Left lobe of liver (tissue), 2 donors: ENCODE results near the gene AOPEP. TPM values are rescaled to one million over a fixed set of nuclear protein-coding genes. Genes with fewer than 3 reads are reported as not detected.
"Not testable (repeated sequence)": the region's sequence is repeated elsewhere in the genome, so short reads cannot be mapped to it uniquely, and the experiment has no call there.

Source experiments
- ATAC-seq: fragments of 200-7000 bp; cut with Tn5 transposase; one replicate; pipeline ENCODE4 v1.9.1; 2020; ENCODE audit warnings: mild to moderate bottlenecking, moderate library complexity
- DNase-seq: peaks from one replicate; pipeline ENCODE4 v3.0.0-alpha.2; 2020; ENCODE audit warnings: low spot score
- total RNA-seq: library from RNA; stranded (reverse); gene quantifications from one replicate; pipeline ENCODE4 v1.2.1, GENCODE V29; 2021
- donor health status: DM: no; HTN: no; CAD: no; lungs with moderate emphysema.
- donor health status: DM: no; HTN: yes; CAD: no.

The AOPEP gene
- total RNA-seq, 1 donor from 2014 or later, result 75.5 TPM

DNA sequence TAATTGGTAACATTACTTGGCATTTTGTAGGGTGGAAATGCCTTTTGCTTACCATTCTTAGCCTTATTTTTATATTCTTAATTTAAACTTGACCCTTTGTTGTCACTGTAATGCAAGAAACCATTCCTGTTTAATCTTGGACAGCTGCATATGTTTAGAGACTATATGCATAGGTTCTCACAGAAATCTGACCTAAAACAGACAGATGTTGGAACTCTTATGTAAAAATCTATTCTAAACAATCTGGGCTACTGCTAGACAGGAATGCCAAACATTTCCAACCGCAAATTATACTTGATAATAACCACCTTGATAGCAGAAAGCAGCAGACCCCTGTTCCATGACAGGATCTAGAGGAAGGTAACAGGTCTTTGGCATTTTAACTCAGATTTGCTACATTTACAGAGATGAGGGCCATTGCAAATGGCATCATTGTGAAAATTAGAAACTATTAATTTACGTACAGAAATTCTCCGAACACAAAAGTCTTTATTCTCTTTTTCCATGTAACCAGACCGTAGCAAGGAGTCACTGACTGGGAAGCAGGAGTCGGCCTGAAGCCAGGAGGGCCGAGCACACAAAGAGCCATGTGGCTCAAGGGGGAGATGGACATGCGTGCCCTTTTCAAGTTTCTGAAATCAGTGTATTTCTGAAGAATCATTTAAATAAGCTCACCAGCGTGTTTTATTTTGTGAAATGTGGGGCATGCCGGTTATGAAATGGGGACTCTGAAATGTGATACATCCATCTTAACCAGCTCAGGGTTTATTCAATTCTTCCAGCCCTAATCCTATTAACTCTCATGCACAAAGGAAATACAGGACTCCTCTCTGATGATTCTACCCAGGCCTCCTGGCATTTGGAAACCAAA, 139.3 kb downstream of the AOPEP start:
- no peak for ATAC-seq
- no peak for DNase-seq

DNA sequence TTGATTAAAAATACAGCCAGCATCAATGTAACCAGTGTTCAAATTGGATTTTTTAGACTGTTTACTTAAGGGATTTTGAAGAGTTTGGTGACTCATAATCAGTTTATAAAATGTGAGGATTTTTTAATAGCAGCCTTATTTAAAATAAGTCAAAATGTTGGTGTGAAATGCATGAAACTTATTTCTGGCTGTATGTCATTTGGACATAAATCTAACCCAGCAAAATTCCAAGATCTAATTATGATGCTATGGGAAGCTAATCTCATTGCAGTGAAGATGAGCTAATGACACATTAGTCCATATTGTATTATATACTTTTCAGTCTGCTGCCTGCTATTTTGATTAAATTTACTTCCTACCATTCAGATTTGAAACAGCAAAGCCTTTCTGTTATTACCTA, 140.3 kb downstream of the AOPEP start:
- no peak for DNase-seq
- no peak for ATAC-seq

DNA sequence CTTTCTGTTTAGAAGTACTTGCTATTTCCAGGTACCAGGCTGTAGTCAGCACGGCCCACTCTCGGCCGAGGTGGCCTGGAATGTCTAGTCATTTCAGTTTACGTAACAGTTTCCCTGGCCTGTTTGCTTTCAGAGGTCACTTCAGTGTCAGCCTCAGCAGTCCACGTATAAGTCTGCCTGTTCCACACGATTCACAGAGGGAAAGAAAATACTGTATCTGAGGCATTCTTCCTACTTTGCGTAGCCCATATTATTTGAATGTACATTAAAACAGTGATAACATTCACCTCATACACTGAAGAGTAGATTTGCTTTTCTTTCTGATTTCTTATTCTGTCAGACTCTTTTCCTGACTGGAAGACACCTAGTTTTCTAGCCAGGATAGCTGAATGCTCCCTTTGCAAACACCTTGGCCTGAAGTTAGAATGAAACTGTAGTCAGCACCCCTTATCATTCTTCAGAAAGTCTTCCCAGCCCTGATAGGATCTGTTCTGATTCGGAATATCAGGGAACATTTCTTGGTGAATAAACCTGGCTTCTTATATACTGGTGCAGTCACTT, 140.9 kb downstream of the AOPEP start:
- peak; percentile 99 for ATAC-seq
- DNase-seq, result peak; percentile 84

DNA sequence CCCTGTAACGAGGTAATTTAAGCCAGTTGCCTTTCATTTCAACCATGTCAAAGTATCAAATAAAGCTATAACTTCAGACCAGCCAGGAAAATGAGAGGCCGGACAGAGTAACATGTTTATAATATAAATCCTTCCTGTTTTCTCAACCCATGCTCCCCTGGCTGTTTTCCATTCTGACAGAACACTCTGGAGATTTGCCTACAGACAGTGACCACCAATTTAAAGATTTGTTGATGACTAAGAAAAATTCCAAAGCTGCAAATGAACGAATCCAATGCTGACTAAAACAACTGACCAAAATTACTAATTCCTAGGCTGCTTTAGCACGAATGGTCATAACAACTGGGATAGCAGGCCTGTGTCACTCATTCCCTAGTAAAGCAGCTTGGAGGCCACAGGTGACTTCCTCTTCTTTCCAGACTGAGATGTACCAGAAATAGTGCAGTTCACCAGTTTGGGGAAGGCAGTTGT, 141.4 kb downstream of the AOPEP start:
- ATAC-seq (no peak), DNase-seq (no peak)

DNA sequence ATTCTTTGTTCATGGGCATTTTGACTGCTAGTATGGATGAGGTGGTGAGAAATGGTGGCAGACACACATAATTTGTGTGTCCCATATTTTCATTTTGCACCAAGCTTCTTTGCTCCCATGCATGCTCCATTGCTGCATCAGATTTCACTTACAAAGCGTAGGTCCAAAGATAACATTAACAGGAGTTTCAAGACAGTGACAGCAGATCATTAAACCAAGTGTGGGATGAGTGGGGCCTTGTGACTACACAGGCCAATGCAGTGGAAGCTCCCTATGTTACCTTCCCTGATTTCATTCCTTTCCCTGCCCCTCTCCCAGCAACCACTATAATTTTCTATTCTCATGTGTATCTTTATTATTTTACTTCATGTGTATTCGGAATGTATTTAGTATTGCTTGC, 142.0 kb downstream of the AOPEP start:
- no peak for DNase-seq
- no peak for ATAC-seq

DNA sequence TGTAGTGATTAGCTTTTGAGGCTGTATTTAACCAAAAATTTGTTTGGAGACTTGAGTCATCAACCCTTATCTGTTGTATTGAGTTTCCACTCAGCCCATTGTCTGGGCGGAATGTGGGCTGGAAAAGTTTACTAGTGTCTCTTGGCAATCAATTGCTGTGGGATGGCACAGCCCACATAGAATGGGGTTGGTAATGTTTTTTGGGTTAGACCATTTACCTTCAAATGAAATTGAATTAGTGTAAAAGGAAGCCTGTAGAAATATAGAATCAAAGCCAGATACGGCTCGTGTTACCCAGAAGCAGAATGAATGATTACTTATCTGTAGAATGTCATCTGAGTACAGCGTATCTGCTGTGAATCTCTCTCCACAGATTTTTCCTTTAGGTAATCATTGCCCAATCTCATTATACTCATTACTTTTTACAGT, 142.9 kb downstream of the AOPEP start:
- DNase-seq, result no peak
- no peak for ATAC-seq

DNA sequence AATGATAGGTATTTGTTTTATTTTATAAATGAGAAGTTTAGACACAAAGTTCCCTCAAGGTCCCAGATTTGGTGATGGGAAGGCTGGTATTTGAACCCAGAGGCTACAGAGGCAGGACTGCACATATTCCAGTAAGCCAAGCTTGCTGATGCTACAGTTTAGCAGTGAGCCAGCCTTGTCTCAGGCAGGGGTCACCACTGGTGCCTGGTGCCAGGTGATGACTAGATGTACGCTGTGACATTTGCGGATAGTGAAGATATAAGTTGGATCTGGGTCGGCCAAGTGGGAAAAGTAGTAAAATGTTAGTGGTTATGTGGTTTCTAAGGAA, 143.9 kb downstream of the AOPEP start:
- ATAC-seq (no peak), DNase-seq (no peak)

DNA sequence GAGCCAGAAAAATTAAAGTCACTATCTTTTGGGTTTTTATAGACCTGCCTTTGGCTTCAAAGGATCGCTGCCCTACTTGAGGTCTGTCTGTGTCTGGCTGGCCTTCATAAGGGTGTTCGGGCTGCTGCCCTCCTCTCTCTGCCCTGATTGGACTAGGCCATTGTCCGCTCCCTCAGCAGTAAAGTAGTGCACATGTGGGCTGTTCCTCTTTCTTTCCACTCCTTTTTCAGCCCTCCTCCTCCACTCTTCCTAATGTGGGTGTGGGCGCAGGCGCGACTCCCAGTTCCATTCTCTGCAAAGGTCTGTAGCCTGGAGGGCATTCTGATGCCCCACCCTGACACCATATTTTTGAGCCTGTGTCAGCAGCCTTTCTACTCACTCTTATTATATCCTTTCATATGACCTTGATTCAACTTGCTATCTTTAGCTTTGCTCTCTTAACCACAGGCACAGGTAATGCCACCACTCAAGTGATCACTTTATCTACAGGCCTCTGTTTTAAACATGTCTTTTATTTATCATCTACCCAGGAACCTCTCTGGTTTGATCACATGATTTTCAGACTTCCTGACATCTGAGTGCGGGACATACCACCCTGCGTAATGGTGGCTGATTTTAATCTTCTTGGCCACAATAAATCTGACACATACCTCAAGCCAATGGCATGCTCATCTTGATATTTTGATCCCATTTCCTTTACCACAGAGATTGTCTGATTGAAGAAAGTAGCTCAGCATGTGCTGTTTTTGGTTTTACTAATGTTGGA, 144.5 kb downstream of the AOPEP start:
- no peak for ATAC-seq
- DNase-seq, result no peak

DNA sequence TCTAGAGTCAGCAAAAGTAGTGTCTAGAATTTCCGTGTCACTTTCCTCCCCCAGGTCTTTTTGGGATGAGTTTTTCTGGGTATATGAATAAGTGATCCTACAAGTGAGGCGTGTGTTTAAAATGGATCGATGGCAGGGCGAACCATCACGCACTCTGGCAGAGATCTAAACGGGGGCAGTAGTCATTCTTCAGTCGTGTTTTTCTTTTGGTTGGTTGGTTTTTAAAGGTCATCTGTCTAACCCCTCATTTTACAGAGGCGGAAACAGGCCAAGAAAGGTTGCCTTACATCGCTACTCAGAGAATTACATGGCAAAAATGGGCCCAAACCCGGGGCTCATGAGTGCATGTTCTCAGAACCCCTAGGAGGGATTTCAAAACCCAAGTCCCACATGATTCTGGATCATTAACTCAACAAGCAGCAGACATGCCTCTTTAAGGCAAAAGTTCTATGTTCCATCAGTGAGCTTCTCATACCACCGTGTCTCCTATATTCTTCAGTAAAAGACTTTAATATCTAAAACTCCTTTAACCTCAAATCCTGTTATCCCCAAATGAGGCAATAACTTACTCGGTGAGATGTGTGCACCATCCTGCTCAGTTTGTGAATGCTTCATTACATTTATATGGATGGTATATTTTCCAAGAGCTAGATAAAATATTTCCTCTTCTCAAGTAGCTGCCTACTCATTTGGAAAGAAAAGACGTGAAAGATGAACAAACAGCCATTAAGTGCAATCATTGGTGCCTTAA, 145.8 kb downstream of the AOPEP start:
- ATAC-seq (no peak), DNase-seq (no peak)

DNA sequence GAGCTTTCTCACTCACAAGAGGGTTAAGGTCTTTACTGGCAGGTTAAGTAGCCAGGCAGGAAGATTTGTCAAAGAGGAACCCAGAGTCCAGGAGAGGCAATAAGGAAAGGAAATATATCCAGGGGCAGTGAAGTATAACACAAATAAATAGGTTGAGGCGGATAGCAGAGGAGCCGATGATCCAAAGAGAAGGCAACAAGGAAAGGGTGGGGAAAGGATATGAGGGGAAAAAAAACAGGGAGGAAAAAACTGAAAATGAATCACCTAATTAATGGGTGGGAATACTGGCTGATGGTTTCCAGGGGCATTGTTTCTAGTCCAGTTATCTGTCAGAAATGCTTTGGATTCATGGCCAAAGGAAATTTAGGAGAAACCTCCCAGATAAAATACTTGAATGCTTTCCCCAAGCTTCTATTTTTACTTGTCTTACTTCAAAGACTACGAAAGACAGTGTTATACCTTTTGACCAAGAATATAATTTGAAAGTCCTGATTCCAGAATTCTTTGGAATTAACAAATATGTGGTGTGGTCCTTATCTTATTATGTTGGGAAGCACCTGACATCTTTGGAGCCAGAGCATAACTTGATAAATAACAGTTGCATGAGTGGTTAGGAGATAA, 146.5 kb downstream of the AOPEP start:
- ATAC-seq, result no peak
- DNase-seq, result no peak

DNA sequence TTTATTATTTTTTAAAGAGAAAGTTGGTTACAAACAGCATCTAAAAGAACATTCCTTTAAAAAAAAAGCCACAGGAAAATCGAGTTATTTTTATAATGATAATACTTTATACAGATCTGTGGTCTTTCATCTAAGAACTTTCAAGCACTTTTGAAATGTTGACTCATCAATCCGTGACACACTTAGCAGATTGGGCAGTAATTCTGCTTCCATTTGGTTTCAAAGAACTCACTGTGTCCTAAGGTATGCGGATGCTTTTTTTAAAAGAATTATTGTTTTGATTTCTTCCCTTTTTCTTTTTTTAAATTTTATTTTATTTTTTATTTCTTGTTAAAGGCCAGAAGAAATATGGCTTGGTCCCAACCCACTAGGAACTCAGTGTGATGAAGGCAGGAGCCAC, 147.8 kb downstream of the AOPEP start:
- no peak for ATAC-seq
- DNase-seq, result no peak

DNA sequence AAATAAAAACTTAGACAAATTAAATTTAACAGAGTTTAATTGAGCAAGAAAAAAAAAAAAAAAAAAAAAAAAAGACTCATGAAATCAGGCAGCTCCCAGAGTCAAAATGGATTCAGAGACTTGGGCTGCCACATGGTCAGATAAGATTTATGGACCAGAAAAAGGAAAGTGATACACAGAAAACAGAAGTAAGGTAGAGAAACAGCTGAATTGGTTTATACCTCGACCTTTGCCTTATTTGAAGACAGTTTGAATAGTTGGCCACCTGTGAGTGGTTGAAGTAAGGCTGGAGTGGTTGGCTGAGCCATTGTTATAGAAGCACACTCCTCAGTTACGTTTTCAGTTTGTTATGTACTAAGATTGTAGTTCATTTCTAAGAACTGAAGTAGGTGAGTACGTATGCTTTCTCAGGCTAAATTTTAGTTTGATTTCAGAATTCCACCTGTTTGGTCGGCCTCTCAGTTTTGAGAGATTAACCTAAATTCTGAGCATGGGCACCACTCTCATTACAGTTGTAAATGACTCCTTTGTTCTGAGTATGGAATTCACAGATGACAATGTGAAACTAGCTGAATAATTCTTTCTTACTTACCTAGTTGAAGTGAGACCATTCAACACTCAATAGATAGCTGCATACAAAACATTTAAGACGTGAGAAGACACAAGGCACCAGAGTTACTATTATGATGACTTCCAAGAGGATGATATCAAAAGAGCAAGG, 149.0 kb downstream of the AOPEP start:
- ATAC-seq, result peak; percentile 88
- no peak for DNase-seq

DNA sequence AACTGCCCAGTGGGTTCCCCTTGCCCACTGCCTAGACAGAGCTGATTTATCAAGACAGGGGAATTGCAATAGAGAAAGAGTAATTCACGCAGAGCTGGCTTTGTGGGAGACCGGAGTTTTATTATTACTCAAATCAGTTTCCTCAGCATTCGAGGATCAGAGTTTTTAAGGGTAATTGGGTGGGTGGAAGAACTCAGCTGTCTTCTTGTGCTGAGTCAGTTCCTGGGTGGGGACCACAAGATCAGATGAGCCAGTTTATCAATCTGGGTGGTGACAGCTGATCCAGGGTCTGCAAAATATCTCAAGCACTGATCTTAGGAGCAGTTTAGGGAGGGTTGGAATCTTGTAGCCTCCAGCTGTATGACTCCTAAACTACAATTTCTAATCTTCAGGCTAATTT, 152.3 kb downstream of the AOPEP start:
- ATAC-seq, result not testable (repeated sequence)

DNA sequence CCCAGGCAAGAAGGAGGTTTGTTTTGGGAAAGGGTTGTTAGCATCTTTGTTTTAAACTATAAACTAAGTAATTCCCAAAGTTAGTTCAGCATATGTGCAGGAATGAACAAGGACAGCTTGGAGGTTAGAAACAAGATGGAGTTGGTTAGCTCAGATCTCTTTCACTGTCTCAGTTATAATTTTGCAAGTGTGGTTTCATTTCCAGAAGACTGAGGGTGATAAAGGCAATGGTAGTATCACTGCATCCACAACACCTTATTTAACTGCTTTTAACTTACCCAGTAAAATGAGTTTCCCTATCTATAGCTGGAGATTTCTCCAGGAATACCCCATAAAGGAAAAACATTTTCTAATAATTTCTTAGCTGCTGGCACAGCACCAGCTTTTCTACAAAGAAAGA, 152.7 kb downstream of the AOPEP start:
- ATAC-seq (no peak), DNase-seq (no peak)

More for the DNA sequence above, 152.3 kb downstream of the AOPEP start:
- not testable (repeated sequence) for DNase-seq

DNA sequence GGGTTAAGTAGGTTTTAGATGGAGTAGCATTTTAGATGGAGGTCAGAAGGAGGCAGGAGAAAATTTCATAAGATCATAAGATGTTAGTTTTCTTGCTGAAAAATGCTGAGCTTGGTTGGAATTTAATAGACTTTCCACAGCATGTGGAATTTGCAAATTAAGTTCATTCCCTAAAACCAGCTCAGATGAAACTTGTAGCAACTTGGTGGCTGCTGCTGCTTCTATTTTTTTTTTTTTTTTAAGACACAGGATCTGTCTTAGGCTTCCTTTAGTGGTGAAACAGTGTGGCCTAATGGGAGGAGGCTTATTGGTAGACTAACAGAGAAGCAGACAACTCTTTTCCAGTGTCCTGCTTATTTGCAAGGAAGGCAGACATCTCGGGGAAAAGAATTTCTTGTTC, 154.5 kb downstream of the AOPEP start:
- ATAC-seq (no peak), DNase-seq (no peak)

DNA sequence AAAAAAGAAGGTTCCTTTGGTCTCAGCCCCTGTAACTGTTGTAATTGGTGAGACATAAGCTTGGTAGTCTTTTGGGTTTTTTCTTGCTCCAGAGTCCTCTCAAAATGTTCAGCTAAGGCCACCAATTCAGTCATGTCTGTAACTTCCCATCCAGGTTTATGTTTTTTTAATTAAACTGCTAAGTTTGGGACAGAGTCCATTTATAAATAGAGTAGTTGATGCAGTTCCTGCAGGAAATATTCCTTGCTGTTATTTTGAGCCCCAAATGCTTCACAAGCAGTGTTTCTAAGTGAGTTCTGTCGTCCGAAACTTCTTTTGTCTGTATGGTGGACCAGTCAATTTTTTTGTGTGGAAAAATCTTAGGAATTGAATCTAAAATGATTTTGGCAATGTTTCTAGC, 155.0 kb downstream of the AOPEP start:
- no peak for ATAC-seq

DNA sequence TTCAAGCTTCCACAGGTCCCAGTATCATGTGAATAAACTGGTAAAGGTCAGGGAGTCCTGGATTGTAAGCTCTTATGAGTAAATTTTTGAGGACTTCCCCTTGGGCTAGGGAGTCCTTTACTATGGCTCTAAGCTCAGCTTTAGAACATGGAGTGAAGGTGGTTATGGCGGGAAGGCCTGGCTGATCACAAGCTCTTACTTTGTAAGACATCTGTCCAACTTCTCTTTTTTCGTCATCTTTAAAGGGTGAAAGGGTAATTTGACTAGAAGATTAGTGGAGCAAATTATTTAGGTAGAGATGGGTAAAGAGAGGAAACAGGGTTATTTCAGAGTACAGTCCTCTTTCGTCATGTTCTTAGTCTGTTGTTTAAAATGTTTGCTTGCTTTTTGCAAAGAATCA, 155.4 kb downstream of the AOPEP start:
- DNase-seq, result no peak
- ATAC-seq, result no peak

More for the DNA sequence above, 155.0 kb downstream of the AOPEP start:
- DNase-seq, result no peak

DNA sequence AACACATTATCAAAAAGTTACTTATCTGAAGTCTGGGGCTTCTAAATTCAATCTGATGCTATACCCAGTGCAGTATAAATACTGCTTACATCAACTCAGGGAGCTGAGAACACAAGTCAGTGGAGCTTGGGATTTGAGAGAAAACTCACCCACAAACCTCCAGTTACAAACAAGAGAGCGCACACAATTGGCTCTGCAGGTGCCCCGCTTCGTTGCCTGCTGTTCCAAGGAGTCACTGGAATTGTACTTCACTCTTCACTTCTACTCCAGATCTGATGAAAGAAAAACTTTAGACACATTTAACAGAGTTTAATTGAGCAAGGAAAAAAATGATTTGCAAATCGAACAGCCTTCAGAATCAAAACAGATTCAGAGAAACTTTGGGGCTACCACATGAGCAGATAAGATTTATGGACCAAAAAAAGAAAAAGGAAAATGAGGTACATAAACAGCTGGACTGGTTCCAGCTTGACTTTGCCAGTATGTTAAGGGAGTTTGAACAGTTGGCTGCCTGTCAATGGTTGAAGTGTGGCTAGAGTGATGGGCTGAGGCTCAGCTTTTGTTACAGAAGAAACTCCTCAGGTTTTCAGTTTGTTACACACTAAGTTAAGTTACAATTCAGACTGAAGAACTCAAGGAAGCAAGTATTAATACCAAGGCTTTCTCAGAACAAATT, 156.6 kb downstream of the AOPEP start:
- ATAC-seq (peak; percentile 36), DNase-seq (no peak)

DNA sequence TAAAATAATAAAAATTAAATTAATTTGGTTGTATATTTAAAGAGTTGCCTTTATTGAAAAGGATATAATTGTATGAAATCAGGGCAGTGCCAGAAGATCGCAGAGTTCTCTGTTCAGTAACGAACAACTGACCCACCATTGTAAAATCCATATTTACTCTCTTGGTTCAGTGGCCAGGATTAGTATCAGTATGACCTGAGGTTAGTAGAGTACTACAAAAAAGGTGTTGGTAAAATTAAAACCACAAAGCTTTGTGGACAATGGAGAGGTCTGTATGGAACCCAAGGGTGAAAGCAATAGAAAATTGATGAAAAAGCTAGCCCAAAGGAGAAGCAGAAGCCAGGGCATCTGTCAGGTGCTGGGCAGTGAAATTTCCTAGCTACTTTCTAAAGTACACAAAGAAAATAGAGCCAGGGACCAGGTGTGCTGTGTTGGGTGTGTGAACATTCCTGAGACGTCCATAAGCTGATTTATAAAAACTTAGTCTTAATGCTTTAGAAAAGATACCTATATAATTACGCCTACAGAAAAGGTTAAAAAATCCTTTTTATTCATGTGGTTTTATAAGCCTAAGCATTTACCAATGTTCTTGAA, 159.5 kb downstream of the AOPEP start:
- ATAC-seq (peak; percentile 58), DNase-seq (no peak)
